Thoracic aorta (tissue), 2 donors: ENCODE data around the gene KIF26B. TPM values are rescaled to one million over a fixed set of nuclear protein-coding genes. Genes with fewer than 3 reads are reported as not detected.

Experiments
- ATAC-seq: fragments of 150-250 bp; one replicate; pipeline ENCODE4 v1.8.0; 2017; ENCODE audit warnings: low read depth; ENCODE audit not compliant: insufficient number of reproducible peaks, low FRiP score
- DNase-seq: peaks from one replicate; pipeline ENCODE4 v3.0.0-alpha.2; 2020; ENCODE audit warnings: low spot score
- H3K27ac ChIP-seq, 2 donors: fragments of 200-600 bp; sonication (generic); 1 replicate in 1 of 2; 2 replicates in 1 of 2; pipeline ENCODE4 v1.5.1; 2016; ENCODE audit warnings: mild to moderate bottlenecking in 2 of 2, moderate library complexity in 2 of 2
- H3K27me3 ChIP-seq: fragments of 200-600 bp; sonication (generic); replicated peaks from 2 replicates; pipeline ENCODE4 v1.6.0; 2016; ENCODE audit warnings: mild to moderate bottlenecking; ENCODE audit not compliant: insufficient read depth
- H3K36me3 ChIP-seq: fragments of 200-600 bp; sonication (generic); one replicate; pipeline ENCODE4 v1.5.1; 2016
- H3K4me1 ChIP-seq, 2 donors: fragments of 200-600 bp; sonication (generic); 1 replicate in 1 of 2; 2 replicates in 1 of 2; pipeline versions ENCODE4 v1.5.1 to v1.6.0; 2016; ENCODE audit warnings: low read depth in 2 of 2, mild to moderate bottlenecking in 1 of 2; ENCODE audit not compliant: control insufficient read depth in 1 of 2
- H3K4me3 ChIP-seq: fragments of 200-600 bp; sonication (generic); 2 replicates; pipeline ENCODE4 v1.5.1; 2016; ENCODE audit warnings: mild to moderate bottlenecking
- H3K9me3 ChIP-seq: fragments of 200-600 bp; sonication (generic); 2 replicates; pipeline ENCODE4 v1.5.1; 2016
- total RNA-seq, 2 donors: library from RNA; depleted of rRNA; stranded (reverse); fragments of >200 nt; gene quantifications; one replicate each; pipeline versions ENCODE4 v1.1.0 to v1.2.3, GENCODE V29; 2016
- TF ChIP-seq, protein P1 (sequence below): fragments of 200-600 bp; sonication (generic); IDR thresholded peaks from one replicate; pipeline ENCODE4 v1.5.1; 2019; ENCODE audit warnings: antibody characterized with exemption

KIF26B gene
- total RNA-seq, 2 donors from 2014 or later: 0.14 to 0.41 TPM

DNA sequence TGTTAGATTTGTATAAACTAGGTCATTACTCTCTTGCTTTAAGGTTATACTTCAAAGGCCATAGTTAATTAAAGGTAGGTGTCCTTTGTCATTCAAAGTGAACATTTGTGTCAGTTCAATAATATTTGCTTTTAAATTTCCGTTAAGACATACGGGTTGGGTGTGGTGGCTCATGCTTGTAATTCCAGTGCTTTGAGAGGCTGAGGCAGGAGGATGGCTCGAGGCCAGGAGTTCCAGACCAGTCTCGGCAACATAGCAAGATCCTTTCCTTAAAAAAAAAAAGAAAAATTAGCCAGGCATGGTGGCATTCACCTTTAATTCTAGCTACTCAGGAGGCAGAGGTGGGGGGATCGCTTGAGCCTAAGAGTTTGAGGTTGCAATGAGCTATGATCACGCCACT is 80.4 kb downstream of the KIF26B start:
- H3K9me3 ChIP-seq: no peaks in the 10 kb centered on the region
- no peaks in the 10 kb centered on the region for H3K27me3 ChIP-seq
- H3K4me3 ChIP-seq: no peak overlapping the region
- H3K36me3 ChIP-seq: no peaks in the 10 kb centered on the region
- TF ChIP-seq, protein P1, sequence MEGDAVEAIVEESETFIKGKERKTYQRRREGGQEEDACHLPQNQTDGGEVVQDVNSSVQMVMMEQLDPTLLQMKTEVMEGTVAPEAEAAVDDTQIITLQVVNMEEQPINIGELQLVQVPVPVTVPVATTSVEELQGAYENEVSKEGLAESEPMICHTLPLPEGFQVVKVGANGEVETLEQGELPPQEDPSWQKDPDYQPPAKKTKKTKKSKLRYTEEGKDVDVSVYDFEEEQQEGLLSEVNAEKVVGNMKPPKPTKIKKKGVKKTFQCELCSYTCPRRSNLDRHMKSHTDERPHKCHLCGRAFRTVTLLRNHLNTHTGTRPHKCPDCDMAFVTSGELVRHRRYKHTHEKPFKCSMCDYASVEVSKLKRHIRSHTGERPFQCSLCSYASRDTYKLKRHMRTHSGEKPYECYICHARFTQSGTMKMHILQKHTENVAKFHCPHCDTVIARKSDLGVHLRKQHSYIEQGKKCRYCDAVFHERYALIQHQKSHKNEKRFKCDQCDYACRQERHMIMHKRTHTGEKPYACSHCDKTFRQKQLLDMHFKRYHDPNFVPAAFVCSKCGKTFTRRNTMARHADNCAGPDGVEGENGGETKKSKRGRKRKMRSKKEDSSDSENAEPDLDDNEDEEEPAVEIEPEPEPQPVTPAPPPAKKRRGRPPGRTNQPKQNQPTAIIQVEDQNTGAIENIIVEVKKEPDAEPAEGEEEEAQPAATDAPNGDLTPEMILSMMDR: no peak
- no peak overlapping the region for H3K27ac ChIP-seq
- ATAC-seq: no peak
- H3K4me1 ChIP-seq: no peaks in the 10 kb centered on the region
- DNase-seq: no peak

DNA sequence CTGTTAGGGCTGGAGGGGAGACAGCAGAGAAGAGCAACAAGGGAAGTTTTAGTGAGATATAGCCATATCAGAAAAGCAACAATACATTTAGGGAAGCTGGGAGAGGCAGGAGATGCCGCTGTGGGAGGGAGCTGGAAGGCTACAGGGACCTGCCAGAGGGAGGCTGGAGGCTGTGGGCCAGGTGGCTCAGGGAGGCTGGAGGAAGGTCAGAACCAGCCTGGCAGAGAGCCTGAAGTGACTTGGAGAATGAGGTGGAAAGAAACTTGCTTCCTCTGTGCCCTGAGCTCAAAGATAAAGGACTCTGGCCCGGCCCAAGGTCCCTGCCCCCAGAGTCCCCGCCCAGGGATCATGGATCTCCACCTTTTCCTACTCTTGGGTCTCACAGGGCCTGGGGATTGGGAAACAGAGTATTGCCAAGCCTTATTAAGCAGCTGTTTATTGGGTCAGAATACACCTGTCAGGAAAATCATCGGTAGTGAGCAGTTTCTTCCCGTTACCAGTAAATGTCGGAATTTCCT is 85.9 kb downstream of the KIF26B start:
- no peak overlapping the region for H3K4me3 ChIP-seq
- H3K27ac ChIP-seq: no peak overlapping the region
- no peaks in the 10 kb centered on the region for H3K4me1 ChIP-seq
- H3K36me3 ChIP-seq: no peaks in the 10 kb centered on the region
- TF ChIP-seq, protein P1: no peak
- no peaks in the 10 kb centered on the region for H3K9me3 ChIP-seq
- H3K27me3 ChIP-seq: no peaks in the 10 kb centered on the region
- DNase-seq (no peak), ATAC-seq (no peak)

DNA sequence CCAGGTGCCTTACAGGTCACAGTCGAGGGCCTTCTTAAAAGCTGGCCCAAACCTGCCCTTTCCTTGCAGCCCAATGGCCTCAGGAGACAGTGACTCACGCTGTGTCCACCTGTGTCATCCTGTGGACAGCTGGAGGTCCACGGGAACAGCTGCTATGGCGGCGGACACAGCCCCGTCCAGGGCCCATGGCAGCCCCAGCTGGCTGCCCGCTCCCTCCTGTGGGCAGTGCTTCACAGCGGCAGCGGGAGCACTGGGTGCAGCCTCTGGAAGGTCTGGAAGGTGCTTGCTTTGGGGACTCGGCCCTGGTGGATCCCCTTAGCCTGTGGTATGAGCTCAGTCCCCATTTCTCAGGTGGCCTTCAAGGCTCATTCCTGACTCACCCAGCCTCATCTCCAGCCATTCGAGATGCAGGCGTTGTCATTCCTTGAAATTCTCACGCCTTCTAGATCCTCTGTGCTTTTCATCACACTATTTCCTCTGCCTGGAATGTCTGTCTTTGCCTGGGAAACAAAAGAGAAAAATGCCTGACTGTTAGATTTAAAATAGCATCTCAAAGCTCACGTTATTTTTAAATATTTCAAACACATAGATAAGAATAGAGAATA is 86.8 kb downstream of the KIF26B start:
- ATAC-seq (no peak), DNase-seq (no peak)

DNA sequence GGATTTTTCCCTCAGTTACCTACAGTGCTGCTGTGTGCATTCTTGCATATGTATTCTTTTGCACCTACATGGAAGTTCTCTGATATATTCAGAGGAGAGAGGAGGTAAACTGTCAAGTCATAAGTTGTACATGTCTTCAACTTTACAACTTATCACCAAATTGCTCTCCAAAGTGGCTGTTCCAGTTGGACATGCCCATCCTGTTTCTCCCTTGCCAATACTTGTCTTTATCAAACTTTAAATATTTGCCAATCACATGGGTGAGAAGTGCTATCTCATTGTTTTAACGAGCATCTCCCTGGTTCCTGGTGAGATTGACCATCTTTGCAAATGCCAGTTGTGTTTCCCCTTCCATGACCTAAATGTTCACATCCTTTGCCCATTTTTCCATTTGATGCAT is 88.2 kb downstream of the KIF26B start:
- DNase-seq (no peak), ATAC-seq (no peak)
- Histone ChIP-seq H3K36me3 (no peaks in the 10 kb centered on the region), H3K4me1 (no peaks in the 10 kb centered on the region), H3K27ac (no peak overlapping the region), H3K27me3 (no peaks in the 10 kb centered on the region), H3K9me3 (no peaks in the 10 kb centered on the region), H3K4me3 (no peak overlapping the region)
- TF ChIP-seq, protein P1: no peak

More for the DNA sequence above, 86.8 kb downstream of the KIF26B start:
- no peaks in the 10 kb centered on the region for H3K36me3 ChIP-seq
- H3K4me1 ChIP-seq: no peaks in the 10 kb centered on the region
- TF ChIP-seq, protein P1: no peak
- no peaks in the 10 kb centered on the region for H3K27me3 ChIP-seq
- no peaks in the 10 kb centered on the region for H3K9me3 ChIP-seq
- no peak overlapping the region for H3K4me3 ChIP-seq
- H3K27ac ChIP-seq: no peak overlapping the region

DNA sequence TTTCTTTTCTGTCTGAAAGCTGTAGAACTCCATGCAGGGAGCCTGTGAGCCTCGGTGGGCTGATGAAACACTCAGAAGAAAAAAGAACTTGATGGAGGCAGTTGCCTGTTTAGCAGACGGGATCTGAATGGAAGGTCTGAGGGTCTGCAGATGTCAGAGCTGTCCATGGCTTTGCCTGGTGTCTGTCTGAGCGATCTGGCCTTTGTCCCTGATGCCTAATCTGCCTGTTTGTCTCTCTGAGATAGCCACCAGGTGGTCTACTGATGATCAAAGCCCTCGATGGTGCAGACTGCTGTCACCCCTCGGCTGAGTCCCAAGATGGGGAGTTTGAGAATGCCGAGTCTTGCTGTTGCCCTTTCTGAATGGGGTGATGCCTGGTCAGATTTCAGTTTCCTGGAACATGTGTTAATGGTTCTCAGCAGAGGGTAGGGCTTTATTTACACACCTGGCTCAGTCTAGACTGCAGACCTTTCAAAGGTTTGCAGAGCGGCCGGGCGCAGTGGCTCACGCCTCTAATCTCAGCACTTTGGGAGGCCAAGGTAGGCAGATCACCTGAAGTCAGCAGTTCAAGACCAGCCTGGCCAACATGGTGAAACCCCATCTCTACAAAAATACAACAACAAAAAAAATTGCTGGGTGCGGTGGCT is 90.4 kb downstream of the KIF26B start:
- no peaks in the 10 kb centered on the region for H3K27me3 ChIP-seq
- H3K36me3 ChIP-seq: no peaks in the 10 kb centered on the region
- ATAC-seq (no peak), DNase-seq (no peak)
- no peak overlapping the region for H3K27ac ChIP-seq
- no peaks in the 10 kb centered on the region for H3K9me3 ChIP-seq
- H3K4me3 ChIP-seq: no peak overlapping the region
- H3K4me1 ChIP-seq: no peaks in the 10 kb centered on the region
- TF ChIP-seq, protein P1: no peak
